Measurements from ENCODE around the gene LRFN5. TPM values are rescaled to one million over a fixed set of nuclear protein-coding genes. Genes with fewer than 3 reads are reported as not detected.

Gene LRFN5
- total RNA-seq, 1 experiment from 2014 or later = not detected

- ChIA-PET CTCF (no interaction called here), POLR2A (no interaction called here), RAD21 (ENCODE audit: low non-redundant PET in 1 of 2, low total read pairs in 2 of 2, uncharacterized antibody in 2 of 2, unreplicated experiment in 2 of 2) (no interaction called here)
- Histone ChIP-seq H3K27me3 (ENCODE audit: insufficient read depth, low read length) (no peaks in the 10 kb centered on the region), H4K20me1 (ENCODE audit: insufficient read depth) (no peaks in the 10 kb centered on the region), H3K36me3 (ENCODE audit: control insufficient read depth in 1 of 2, insufficient read depth in 2 of 2, low read length in 2 of 2) (no peaks in the 10 kb centered on the region), H3K79me2 (ENCODE audit: insufficient read depth, low read length) (no peaks in the 10 kb centered on the region), H2AFZ (ENCODE audit: low read depth, low read length, poor library complexity, severe bottlenecking) (no peak overlapping the region), H3K9me3 (ENCODE audit: control insufficient read depth in 1 of 2, insufficient read depth in 1 of 2, low read depth in 1 of 2, low read length in 2 of 2) (no peaks in the 10 kb centered on the region), H3K4me3 (replicated peaks in 1 of 2; ENCODE audit: low read depth in 1 of 2, low read length in 2 of 2) (no peak overlapping the region), H3K27ac (ENCODE audit: low read depth, low read length) (no peak overlapping the region), H3K9ac (ENCODE audit: low read length) (no peak overlapping the region), H3K4me1 (ENCODE audit: control insufficient read depth in 1 of 2, insufficient read depth in 2 of 2, low read length in 2 of 2) (no peaks in the 10 kb centered on the region), H3K9me2 (ENCODE audit: insufficient read depth) (no peaks in the 10 kb centered on the region), H3K4me2 (ENCODE audit: low read length) (no peak overlapping the region)
- intact Hi-C loops (cut with micrococcal nuclease) = no loop called here
- no peak for DNase-seq (ENCODE audit: low read depth, low spot score)
- ATAC-seq = no peak
- TF ChIP-seq SRF (IDR thresholded peaks at IDR 0.05; ENCODE audit: low read depth) = no peak
- TF ChIP-seq ELF1 (IDR thresholded peaks at IDR 0.05; ENCODE audit: borderline replicate concordance, low read depth) = no peak
- TF ChIP-seq EZH2 (IDR thresholded peaks at IDR 0.05) = no peak
- TF ChIP-seq ATF3 (IDR thresholded peaks at IDR 0.05) = no peak
- TF ChIP-seq JUND (IDR thresholded peaks at IDR 0.05) = no peak
- TF ChIP-seq RAD21 (IDR thresholded peaks at IDR 0.05; ENCODE audit: low read depth) = no peak
- no peak for TF ChIP-seq TCF7L2 (IDR thresholded peaks at IDR 0.05; ENCODE audit: borderline replicate concordance, extremely low read depth, insufficient read depth, insufficient read length)
- TF ChIP-seq EZH2phosphoT487 (IDR thresholded peaks at IDR 0.05; ENCODE audit: borderline replicate concordance) = no peak
- no peak for TF ChIP-seq ZBTB33 (IDR thresholded peaks at IDR 0.05; ENCODE audit: extremely low read depth, insufficient replicate concordance, low read length)
- TF ChIP-seq YY1 (IDR thresholded peaks at IDR 0.05; ENCODE audit: extremely low read depth, insufficient replicate concordance, low read depth, low read length) = no peak
- no peak for TF ChIP-seq ZFX (IDR thresholded peaks at IDR 0.05)
- TF ChIP-seq POLR2AphosphoS5 (IDR thresholded peaks at IDR 0.05; ENCODE audit: low read depth, low read length) = no peak
- no peak for TF ChIP-seq FOSL1 (IDR thresholded peaks at IDR 0.05; ENCODE audit: low read depth)
- no peak for TF ChIP-seq ZNF274 (IDR thresholded peaks at IDR 0.05; ENCODE audit: low read depth, low read length)
- no peak for TF ChIP-seq CBX3 (IDR thresholded peaks at IDR 0.05; ENCODE audit: low read depth)
- TF ChIP-seq SP1 (IDR thresholded peaks at IDR 0.05; ENCODE audit: low read depth) = no peak
- TF ChIP-seq EGR1 (IDR thresholded peaks at IDR 0.05; ENCODE audit: low read depth) = no peak
- TF ChIP-seq SIN3A (IDR thresholded peaks at IDR 0.05; ENCODE audit: low read depth) = no peak
- TF ChIP-seq MAX (IDR thresholded peaks at IDR 0.05) = no peak
- BruUV-seq (replicated peaks) = no TSS peak
These were observed 284.9 kb downstream of the LRFN5 start for GRCh38 chr14:41891624-41892023.

Data from HCT116 (cell line).